SJSA1 (cell line): ENCODE results near the gene TECTA. TPM values are rescaled to one million over a fixed set of nuclear protein-coding genes. Genes with fewer than 3 reads are reported as not detected.

Experiments
- DNase-seq, 2 experiments: peaks; one replicate each; pipeline ENCODE4 v3.0.0-alpha.2; 2015 to 2020; ENCODE audit warnings: low spot score in 2 of 2, low read depth in 1 of 2
- H3K27ac ChIP-seq: fragments of 250-450 bp; sonication (Bioruptor Pico); 2 replicates; pipeline ENCODE4 v1.5.1; 2020; ENCODE audit warnings: mild to moderate bottlenecking, moderate library complexity
- H3K27me3 ChIP-seq: fragments of 250-450 bp; sonication (Bioruptor Pico); replicated peaks from 2 replicates; pipeline ENCODE4 v1.5.1; 2020; ENCODE audit warnings: mild to moderate bottlenecking, moderate library complexity
- H3K36me3 ChIP-seq: fragments of 250-450 bp; sonication (Bioruptor Pico); 2 replicates; pipeline ENCODE4 v1.5.1; 2020; ENCODE audit warnings: mild to moderate bottlenecking
- H3K4me1 ChIP-seq: fragments of 250-450 bp; sonication (Bioruptor Pico); replicated peaks from 2 replicates; pipeline ENCODE4 v1.6.1; 2021; ENCODE audit warnings: mild to moderate bottlenecking
- H3K4me3 ChIP-seq: fragments of 250-450 bp; sonication (Bioruptor Pico); 2 replicates; pipeline ENCODE4 v1.5.1; 2020; ENCODE audit warnings: mild to moderate bottlenecking
- H3K9me3 ChIP-seq: fragments of 250-450 bp; sonication (Bioruptor Pico); replicated peaks from 2 replicates; pipeline ENCODE4 v1.5.1; 2020; ENCODE audit warnings: mild to moderate bottlenecking
- total RNA-seq: library from RNA; depleted of rRNA; stranded (reverse); fragments of >200 nt; shearing (Covaris generic); gene quantifications from 2 replicates; pipeline ENCODE4 v1.2.3, GENCODE V29; 2014; rRNA removed

TECTA gene, protein sequence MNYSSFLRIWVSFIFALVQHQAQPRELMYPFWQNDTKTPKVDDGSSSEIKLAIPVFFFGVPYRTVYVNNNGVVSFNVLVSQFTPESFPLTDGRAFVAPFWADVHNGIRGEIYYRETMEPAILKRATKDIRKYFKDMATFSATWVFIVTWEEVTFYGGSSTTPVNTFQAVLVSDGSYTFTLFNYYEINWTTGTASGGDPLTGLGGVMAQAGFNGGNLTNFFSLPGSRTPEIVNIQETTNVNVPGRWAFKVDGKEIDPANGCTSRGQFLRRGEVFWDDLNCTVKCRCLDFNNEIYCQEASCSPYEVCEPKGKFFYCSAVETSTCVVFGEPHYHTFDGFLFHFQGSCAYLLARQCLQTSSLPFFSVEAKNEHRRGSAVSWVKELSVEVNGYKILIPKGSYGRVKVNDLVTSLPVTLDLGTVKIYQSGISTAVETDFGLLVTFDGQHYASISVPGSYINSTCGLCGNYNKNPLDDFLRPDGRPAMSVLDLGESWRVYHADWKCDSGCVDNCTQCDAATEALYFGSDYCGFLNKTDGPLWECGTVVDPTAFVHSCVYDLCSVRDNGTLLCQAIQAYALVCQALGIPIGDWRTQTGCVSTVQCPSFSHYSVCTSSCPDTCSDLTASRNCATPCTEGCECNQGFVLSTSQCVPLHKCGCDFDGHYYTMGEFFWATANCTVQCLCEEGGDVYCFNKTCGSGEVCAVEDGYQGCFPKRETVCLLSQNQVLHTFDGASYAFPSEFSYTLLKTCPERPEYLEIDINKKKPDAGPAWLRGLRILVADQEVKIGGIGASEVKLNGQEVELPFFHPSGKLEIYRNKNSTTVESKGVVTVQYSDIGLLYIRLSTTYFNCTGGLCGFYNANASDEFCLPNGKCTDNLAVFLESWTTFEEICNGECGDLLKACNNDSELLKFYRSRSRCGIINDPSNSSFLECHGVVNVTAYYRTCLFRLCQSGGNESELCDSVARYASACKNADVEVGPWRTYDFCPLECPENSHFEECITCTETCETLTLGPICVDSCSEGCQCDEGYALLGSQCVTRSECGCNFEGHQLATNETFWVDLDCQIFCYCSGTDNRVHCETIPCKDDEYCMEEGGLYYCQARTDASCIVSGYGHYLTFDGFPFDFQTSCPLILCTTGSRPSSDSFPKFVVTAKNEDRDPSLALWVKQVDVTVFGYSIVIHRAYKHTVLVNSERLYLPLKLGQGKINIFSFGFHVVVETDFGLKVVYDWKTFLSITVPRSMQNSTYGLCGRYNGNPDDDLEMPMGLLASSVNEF (N-terminal part only)
- 0.03 and 0.09 TPM in 2 replicates for total RNA-seq

DNA sequence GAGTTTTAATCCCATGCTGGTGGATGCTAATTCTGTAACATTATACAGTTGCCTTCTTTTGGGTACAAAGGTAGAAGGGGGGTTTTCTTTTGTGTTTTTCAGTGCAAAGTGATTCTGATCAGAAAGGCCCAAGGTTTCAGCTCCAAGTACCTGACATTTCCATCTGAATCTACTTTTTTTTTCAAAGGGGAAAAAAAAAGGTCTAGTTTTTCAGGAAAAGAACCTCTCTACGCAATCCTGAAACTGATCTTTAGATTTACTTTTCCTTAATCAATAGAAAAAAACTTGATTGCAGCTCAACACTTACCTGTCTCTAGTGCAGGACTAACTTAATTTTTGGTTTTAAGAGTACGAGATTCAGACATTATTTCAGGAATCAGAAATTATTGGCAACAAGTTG, at the start of gene TECTA:
Gene TECTA, plus strand, starts transcription at position 301 of the 400 bp plus-strand sequence. CDS start 1,423 bp downstream, outside the sequence.
- Histone ChIP-seq H3K27ac (no peak within 1 kb of the TSS), H3K4me3 (no peak within 1 kb of the TSS), H3K4me1 (peaks cover 12% of the 10 kb centered on the region), H3K36me3 (no peaks in the 10 kb centered on the region), H3K9me3 (no peaks in the 10 kb centered on the region), H3K27me3 (no peaks in the 10 kb centered on the region)
- DNase-seq: no peak

DNA sequence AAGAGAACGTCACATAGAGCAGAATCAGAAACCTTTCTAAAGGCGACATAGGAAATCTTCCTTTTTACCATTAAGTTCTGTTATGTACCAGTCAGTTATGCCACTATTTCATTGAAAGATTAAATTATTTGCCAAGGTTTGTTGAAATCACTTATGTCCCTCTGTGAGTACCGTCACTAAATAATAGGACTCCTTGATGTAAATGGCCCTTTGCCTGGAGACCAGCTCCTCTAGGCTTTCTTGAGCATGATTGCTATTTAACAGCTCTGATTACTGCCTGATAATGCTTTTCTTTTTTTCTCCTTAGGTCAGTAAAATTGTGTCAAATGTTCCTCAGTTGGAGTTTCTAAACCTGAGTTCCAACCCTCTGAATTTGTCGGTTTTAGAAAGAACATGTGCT, 47.8 kb upstream of the TECTA start:
- no peaks in the 10 kb centered on the region for H3K27me3 ChIP-seq
- no peak for DNase-seq
- no peaks in the 10 kb centered on the region for H3K9me3 ChIP-seq
- H3K4me1 ChIP-seq: no peaks in the 10 kb centered on the region
- no peak overlapping the region for H3K27ac ChIP-seq
- no peaks in the 10 kb centered on the region for H3K36me3 ChIP-seq
- H3K4me3 ChIP-seq: no peak overlapping the region

DNA sequence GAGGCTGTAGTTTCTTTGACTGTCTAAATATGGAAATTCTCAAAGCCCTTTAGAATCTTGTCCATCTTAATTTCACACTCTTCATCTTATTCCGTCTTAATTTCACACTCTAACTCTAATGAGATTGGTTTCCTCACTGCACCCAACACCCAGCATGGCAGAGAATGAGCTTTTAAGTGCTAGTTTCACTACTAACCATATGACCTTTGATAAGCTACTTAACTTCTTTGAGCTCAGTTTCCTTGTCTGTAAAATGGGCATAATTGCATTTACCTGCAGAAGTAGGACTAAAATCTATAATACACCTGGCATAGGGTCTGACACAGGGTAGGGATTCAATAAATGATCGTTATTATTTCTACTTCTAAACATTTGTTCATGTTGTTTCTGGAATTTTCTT, 46.8 kb upstream of the TECTA start:
- Histone ChIP-seq H3K4me1 (no peaks in the 10 kb centered on the region), H3K36me3 (no peaks in the 10 kb centered on the region), H3K4me3 (no peak overlapping the region), H3K9me3 (no peaks in the 10 kb centered on the region), H3K27ac (no peak overlapping the region), H3K27me3 (no peaks in the 10 kb centered on the region)
- DNase-seq: no peak

DNA sequence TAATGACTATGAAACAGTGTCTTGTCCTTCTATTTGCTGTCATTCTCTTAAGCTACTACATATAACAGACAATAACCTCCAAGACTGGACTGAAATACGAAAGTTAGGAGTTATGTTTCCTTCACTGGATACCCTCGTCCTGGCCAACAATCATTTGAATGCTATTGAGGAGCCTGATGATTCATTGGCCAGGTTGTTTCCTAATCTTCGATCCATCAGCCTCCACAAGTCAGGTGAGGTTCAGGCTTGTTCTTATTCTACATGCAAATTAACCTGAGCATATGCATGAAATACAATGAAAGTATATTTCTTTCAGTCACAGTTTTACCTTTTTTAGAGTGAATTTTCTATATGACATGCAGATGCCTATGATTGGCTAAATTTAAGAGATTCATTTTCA, 46.0 kb upstream of the TECTA start:
- Histone ChIP-seq H3K4me3 (no peak overlapping the region), H3K36me3 (no peaks in the 10 kb centered on the region), H3K27me3 (no peaks in the 10 kb centered on the region), H3K4me1 (no peaks in the 10 kb centered on the region), H3K9me3 (no peaks in the 10 kb centered on the region), H3K27ac (no peak overlapping the region)
- no peak for DNase-seq

DNA sequence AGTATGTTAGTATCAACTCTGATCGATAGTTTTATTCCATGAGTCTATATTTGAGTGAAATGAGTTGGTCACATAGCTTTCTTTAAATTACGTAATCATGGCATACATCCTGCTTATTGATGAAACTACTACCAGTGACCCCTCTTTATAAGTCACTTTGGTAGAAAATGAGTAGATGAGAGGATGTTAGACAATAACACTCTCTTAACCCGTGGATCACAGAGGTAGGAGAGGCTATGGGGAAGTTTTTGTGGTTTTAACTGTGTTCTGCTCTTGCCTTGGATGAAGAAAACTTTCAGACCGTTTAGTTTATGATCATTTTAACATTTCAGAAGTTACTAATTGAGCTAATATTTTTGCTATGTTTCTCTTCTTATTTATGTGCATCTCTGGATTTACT, 43.1 kb upstream of the TECTA start:
- Histone ChIP-seq H3K9me3 (no peaks in the 10 kb centered on the region), H3K36me3 (no peaks in the 10 kb centered on the region)

DNA sequence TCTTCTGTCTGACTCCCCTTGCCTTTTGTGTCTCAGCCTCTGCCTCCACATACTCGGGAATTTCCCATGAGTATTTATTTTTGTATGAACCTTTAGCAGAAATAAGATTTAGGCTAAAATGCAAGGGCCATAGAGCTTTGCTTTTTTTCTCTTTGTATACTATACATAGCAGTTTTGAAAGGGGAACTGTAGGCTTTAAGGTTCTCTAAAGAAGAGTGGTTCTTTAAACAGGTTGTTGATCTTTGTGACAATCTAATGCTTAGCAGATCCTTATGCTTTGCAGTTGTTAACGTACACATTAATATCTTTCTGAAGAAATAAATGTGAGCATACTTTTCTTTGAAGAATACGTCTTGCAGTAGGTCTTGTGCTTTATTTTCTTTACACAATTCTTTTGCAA, 42.1 kb upstream of the TECTA start:
- no peaks in the 10 kb centered on the region for H3K9me3 ChIP-seq
- H3K4me3 ChIP-seq: no peak overlapping the region
- no peak for DNase-seq
- H3K4me1 ChIP-seq: no peaks in the 10 kb centered on the region
- no peaks in the 10 kb centered on the region for H3K36me3 ChIP-seq
- H3K27me3 ChIP-seq: no peaks in the 10 kb centered on the region
- H3K27ac ChIP-seq: no peak overlapping the region

More for the DNA sequence above, 43.1 kb upstream of the TECTA start:
- Histone ChIP-seq H3K27ac (no peak overlapping the region), H3K4me3 (no peak overlapping the region), H3K4me1 (no peaks in the 10 kb centered on the region), H3K27me3 (no peaks in the 10 kb centered on the region)
- no peak for DNase-seq

DNA sequence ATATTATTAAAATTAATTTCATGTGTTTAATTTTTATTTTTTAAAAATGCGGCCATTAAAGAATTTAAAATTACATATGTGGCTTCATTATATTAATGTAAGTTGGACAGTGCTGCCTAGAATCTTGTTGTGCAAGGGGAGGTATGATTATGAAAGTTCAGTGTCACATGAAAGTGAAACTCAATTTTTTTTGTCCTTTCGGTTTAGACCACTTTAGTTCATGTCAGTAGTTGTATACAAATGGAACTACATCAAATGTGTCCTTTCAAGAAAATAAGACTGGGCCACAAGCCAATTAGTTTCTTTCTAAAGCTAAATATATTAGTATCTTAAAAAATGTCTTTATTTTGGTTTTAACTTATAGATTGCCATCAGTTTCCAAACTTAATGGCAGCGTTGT, 41.4 kb upstream of the TECTA start:
- DNase-seq: no peak
- no peaks in the 10 kb centered on the region for H3K9me3 ChIP-seq
- no peak overlapping the region for H3K4me3 ChIP-seq
- H3K27me3 ChIP-seq: no peaks in the 10 kb centered on the region
- H3K4me1 ChIP-seq: no peaks in the 10 kb centered on the region
- no peaks in the 10 kb centered on the region for H3K36me3 ChIP-seq
- H3K27ac ChIP-seq: no peak overlapping the region

DNA sequence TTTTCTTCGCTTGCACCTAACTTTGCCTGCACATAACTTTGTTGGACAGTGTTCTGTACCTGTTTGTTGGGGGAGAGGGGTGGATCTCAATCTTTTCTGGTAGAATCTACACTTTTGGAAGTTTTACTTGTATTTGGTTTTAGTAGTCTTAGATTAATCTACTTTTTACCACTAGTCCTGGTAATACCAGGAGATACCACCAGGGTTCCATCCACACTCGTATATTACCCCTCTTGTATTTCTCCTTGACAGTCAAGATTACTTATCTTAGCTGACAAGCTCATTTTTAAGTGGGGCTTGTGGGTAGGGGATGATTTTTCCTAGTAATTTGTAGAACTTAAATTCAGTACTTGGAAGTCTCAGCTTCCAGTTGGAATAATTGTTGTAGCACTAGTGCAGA, 37.3 kb upstream of the TECTA start:
- no peak for DNase-seq
- no peaks in the 10 kb centered on the region; the same call in 1 of the 2 replicates for H3K4me1 ChIP-seq
- no peaks in the 10 kb centered on the region for H3K36me3 ChIP-seq

DNA sequence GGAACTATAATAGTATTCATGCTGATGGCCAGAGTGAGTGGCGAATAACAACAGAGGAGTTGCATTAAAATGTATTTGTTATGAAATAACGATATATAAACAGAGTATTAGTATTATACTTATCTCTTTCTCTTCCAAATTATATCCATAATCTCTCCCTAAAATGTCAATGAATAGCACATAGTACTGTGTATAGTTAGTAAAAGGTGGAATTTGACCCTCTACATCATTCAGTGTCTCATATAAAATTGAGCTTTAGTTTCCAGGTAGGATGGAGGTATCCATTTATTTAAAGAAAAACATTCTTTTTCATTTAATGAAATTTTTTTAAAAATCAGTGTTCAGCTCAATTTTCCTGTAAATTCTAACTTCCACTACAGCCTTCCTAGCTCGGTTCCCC, 34.4 kb upstream of the TECTA start:
- Histone ChIP-seq H3K9me3 (no peaks in the 10 kb centered on the region), H3K4me1 (no peaks in the 10 kb centered on the region; the same call in 1 of the 2 replicates), H3K36me3 (no peaks in the 10 kb centered on the region), H3K27ac (no peak overlapping the region), H3K27me3 (no peaks in the 10 kb centered on the region), H3K4me3 (no peak overlapping the region)
- DNase-seq: no peak

More for the DNA sequence above, 37.3 kb upstream of the TECTA start:
- Histone ChIP-seq H3K4me3 (no peak overlapping the region), H3K27ac (no peak overlapping the region), H3K9me3 (no peaks in the 10 kb centered on the region), H3K27me3 (no peaks in the 10 kb centered on the region)

DNA sequence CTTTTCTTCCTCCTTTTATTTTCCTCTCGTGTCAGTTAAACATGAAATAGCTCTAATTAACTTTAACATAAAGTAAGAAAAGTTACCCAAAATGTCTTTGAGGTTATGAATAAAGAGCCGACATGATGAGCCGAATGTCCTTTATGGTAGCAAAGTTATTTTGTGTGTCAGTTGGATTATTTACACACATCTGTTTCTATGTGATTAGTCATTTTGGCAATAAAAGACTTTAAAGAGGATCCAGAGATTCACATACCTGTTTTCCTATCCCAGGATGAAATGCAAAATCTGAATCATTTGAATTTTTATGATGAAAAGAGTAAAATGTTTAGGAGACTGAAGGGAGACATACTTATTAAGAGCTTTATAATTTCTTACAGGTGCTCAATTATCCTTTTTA, 34.0 kb upstream of the TECTA start:
- no peaks in the 10 kb centered on the region for H3K9me3 ChIP-seq
- H3K27ac ChIP-seq: no peak overlapping the region
- no peaks in the 10 kb centered on the region for H3K27me3 ChIP-seq
- H3K36me3 ChIP-seq: no peaks in the 10 kb centered on the region
- no peak for DNase-seq
- no peaks in the 10 kb centered on the region; the same call in 1 of the 2 replicates for H3K4me1 ChIP-seq
- H3K4me3 ChIP-seq: no peak overlapping the region

DNA sequence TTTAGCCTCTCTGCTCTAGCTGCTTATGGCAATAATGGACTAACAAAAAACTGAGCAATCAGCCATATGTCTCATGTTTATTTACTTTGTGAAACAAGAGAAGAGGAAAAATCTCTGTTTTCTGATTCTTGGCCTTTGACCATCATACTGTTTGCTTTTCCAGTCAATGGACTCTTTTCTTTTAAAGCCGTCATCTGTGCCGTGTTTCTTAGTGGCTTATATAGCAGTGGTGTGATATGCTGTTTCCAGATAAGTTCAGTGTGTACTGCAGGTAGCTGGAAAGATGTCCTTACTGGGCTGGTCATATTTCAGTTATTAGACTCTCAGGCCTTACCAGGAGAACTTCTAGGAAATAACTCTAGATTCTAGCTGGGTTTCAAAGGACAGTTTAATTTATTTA, 33.6 kb upstream of the TECTA start:
- Histone ChIP-seq H3K27ac (no peak overlapping the region), H3K4me1 (no peaks in the 10 kb centered on the region; the same call in 1 of the 2 replicates), H3K4me3 (no peak overlapping the region), H3K36me3 (no peaks in the 10 kb centered on the region), H3K27me3 (no peaks in the 10 kb centered on the region), H3K9me3 (no peaks in the 10 kb centered on the region)
- no peak for DNase-seq

DNA sequence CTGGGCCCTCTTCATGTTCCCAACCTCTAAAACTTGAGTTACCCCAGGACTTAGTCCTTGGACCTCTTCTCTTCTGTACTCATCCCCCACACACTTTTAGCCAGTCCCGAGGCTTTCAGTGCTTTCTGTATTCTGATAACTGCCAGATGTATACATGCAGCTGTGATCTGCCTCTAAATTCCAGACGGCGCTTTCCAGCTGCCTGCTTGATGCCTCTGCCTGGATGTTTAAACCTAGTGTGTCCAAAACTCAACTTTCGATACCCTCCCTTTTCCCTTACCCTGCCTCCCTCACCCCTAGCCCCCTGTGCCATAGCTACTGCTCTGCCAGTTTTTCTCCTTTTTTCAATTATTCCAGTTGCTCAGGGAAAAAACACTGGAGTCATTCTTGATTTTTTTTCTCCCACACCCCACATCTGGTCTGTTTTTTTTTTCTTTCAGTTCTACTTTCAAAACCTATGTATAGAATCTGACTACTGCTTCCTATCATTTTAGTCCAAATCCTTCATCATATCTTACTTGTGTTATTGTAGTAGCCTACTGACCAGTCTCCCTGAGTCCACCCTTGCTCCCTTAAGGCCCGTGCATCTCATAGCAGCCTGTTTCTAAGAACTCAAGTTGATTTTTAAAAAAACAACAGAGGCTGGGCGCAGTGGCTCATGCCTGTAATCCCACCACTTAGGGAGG, 32.9 kb upstream of the TECTA start:
- Histone ChIP-seq H3K27ac (no peak overlapping the region), H3K9me3 (no peaks in the 10 kb centered on the region), H3K27me3 (no peaks in the 10 kb centered on the region), H3K4me3 (no peak overlapping the region), H3K36me3 (no peaks in the 10 kb centered on the region), H3K4me1 (no peaks in the 10 kb centered on the region; the same call in 1 of the 2 replicates)
- DNase-seq: no peak

DNA sequence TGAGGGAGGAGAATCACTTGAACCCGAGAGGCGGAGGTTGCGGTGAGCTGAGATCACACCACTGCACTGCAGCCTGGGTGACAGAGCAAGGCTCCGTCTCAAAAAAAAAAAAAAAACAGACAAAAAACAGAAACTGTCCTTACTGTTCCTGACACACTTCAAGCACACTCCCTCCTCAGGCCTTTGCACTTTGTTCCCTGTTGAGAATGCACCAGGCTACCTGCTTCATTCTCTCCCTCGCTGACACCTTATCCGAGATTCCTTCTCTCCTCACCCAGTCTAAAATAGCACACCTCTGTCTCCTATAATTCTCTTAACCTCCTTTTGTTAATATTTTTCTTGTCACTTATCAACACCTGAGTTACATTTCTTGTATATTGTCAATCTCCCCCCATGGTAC, 32.3 kb upstream of the TECTA start:
- Histone ChIP-seq H3K9me3 (no peaks in the 10 kb centered on the region), H3K4me3 (no peak overlapping the region), H3K27me3 (no peaks in the 10 kb centered on the region), H3K27ac (no peak overlapping the region), H3K36me3 (no peaks in the 10 kb centered on the region), H3K4me1 (no peaks in the 10 kb centered on the region; the same call in 1 of the 2 replicates)
- DNase-seq: no peak
